ENCODE results near the gene UBE3B. TPM values are rescaled to one million over a fixed set of nuclear protein-coding genes. Genes with fewer than 3 reads are reported as not detected.

The UBE3B gene
- total RNA-seq, 1 donor from 2014 or later = 44.2 TPM

DNA sequence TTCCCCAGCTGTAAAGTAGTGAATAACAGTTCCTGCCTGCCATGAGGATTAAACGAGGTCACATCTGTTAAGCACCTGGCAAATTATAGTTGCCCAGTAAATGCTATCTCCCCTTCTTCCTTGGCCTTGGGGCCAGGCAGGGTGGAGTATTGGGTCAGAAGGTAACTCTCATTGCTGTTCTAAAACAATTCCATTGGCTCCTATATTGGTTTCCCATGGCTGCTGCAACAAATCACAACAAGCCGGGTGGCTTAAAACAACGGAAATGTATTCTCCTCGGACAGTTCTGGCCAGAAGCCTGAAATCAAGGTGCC is 63.9 kb downstream of the UBE3B start:
- H3K4me1 Mint-ChIP-seq (ENCODE audit: low read depth, unreplicated experiment) = peaks cover 8% of the 10 kb centered on the region
- peaks cover 7% of the 10 kb centered on the region for H3K9me3 Mint-ChIP-seq (ENCODE audit: unreplicated experiment)
- no peak for TF ChIP-seq CTCF (IDR thresholded peaks at IDR 0.05; ENCODE audit: partially characterized antibody, unreplicated experiment)
- H3K27ac Mint-ChIP-seq (ENCODE audit: unreplicated experiment) = no peak overlapping the region
- DNase-seq = no peak
- H3K4me3 Mint-ChIP-seq (ENCODE audit: unreplicated experiment) = no peak overlapping the region
- peaks cover 5% of the 10 kb centered on the region for H3K27me3 Mint-ChIP-seq (ENCODE audit: unreplicated experiment)
- peaks cover 3% of the 10 kb centered on the region for H3K36me3 Mint-ChIP-seq (ENCODE audit: unreplicated experiment)

GRCh38 chr12:109542014-109542413 is 64.6 kb downstream of the UBE3B start:
- Mint-ChIP-seq H3K36me3 (ENCODE audit: unreplicated experiment) (no peaks in the 10 kb centered on the region), H3K4me1 (ENCODE audit: low read depth, unreplicated experiment) (peaks cover 8% of the 10 kb centered on the region), H3K27me3 (ENCODE audit: unreplicated experiment) (peaks cover 5% of the 10 kb centered on the region), H3K9me3 (ENCODE audit: unreplicated experiment) (peaks cover 7% of the 10 kb centered on the region), H3K4me3 (ENCODE audit: unreplicated experiment) (no peak overlapping the region), H3K27ac (ENCODE audit: unreplicated experiment) (no peak overlapping the region)
- no peak for DNase-seq
- TF ChIP-seq CTCF (IDR thresholded peaks at IDR 0.05; ENCODE audit: partially characterized antibody, unreplicated experiment) = no peak

GRCh38 chr12:109542876-109543275 is 65.4 kb downstream of the UBE3B start:
- Mint-ChIP-seq H3K36me3 (ENCODE audit: unreplicated experiment) (no peaks in the 10 kb centered on the region), H3K27me3 (ENCODE audit: unreplicated experiment) (peaks cover 3% of the 10 kb centered on the region), H3K4me1 (ENCODE audit: low read depth, unreplicated experiment) (peaks cover 9% of the 10 kb centered on the region), H3K27ac (ENCODE audit: unreplicated experiment) (no peak overlapping the region), H3K9me3 (ENCODE audit: unreplicated experiment) (peaks cover 7% of the 10 kb centered on the region), H3K4me3 (ENCODE audit: unreplicated experiment) (no peak overlapping the region)
- DNase-seq = no peak
- TF ChIP-seq CTCF (IDR thresholded peaks at IDR 0.05; ENCODE audit: partially characterized antibody, unreplicated experiment) = no peak

DNA sequence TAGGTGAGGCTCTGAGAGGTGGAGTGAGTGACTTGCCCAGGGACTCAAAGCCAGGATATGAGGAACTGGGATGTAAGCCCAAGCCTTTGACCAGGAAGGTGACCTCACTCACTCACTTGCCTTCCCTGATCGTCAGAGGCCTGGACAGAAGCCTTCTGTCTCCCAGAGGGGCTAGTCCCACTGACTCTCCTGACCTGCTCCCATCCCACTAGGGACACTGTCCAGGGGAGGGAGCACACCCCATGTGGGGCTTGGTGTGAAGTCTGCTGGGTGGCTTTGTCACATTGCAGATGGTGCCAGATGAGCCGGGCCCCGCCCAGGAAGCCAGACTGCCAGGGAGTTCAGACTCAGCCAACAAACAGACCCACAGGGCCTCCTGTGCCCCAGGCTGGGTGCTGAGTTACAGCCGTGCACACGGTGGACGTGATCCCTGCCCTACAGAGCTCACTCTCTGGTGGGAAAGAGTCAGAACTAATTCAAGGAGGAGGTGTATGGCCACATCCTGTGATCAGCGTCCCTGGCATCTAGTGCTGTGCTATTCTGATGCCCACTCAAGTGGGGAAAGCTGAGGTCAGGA is 67.6 kb downstream of the UBE3B start:
- DNase-seq = no peak
- Mint-ChIP-seq H3K36me3 (ENCODE audit: unreplicated experiment) (no peaks in the 10 kb centered on the region), H3K4me1 (ENCODE audit: low read depth, unreplicated experiment) (peaks cover 19% of the 10 kb centered on the region), H3K27me3 (ENCODE audit: unreplicated experiment) (peaks cover 5% of the 10 kb centered on the region), H3K9me3 (ENCODE audit: unreplicated experiment) (peaks cover 9% of the 10 kb centered on the region), H3K27ac (ENCODE audit: unreplicated experiment) (no peak overlapping the region), H3K4me3 (ENCODE audit: unreplicated experiment) (peak overlapping the region; percentile 20)
- no peak for TF ChIP-seq CTCF (IDR thresholded peaks at IDR 0.05; ENCODE audit: partially characterized antibody, unreplicated experiment)

DNA sequence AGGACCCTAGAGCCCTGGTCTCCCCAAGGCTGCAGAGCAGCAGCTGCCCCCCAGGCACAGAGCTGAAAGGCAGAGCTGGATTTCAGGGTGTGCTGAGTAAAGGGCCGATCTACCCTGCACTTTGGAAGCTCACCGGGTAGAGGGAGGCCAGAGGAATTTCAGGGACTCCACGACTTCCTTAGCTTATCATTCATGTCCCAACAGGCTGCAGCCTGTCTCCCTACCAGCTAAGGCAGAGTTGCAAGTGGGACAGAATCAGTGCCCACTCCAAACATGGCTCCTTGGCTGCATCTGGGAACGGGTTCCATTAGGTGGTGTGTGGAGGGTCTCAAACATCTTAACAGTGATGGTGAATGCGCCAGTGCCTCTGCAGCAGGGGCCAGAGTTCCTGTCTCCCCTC is 68.4 kb downstream of the UBE3B start:
- Mint-ChIP-seq H3K27ac (ENCODE audit: unreplicated experiment) (no peak overlapping the region), H3K9me3 (ENCODE audit: unreplicated experiment) (peaks cover 9% of the 10 kb centered on the region), H3K36me3 (ENCODE audit: unreplicated experiment) (no peaks in the 10 kb centered on the region), H3K4me3 (ENCODE audit: unreplicated experiment) (no peak overlapping the region), H3K4me1 (ENCODE audit: low read depth, unreplicated experiment) (peaks cover 20% of the 10 kb centered on the region), H3K27me3 (ENCODE audit: unreplicated experiment) (peaks cover 5% of the 10 kb centered on the region)
- DNase-seq = no peak
- TF ChIP-seq CTCF (IDR thresholded peaks at IDR 0.05; ENCODE audit: partially characterized antibody, unreplicated experiment) = no peak

Data from glutamatergic neuron (in vitro differentiated cells).